Iris pigment epithelial cell (primary cell): ENCODE measurements around the gene P2RY6.
A peak's percentile ranks its signal among the peaks of the same experiment; 100 is the strongest.

ENCODE experiments used
- DNase-seq: peaks from one replicate; pipeline ENCODE4 v3.0.0-alpha.2; 2011; ENCODE audit warnings: low read depth

The P2RY6 gene

DNA sequence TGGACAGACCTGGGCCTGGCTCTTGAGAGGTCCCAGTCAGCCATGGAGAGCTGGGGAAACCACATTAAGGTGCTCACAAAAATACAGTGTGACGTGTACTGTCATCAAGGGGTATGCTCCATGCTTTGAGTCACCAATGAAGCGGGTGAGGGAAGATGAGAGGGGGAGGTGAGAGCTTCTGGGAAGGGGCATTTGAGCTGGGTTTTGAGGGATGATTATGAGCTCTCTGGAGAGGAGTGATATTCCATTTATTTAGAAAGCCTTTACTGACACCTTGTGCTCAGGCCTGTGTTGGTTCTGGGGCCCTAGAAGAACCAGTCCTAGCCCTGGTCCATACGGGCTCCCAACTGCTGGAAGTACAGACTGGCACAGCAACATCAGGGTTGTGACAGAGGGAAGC is 25.6 kb downstream of the P2RY6 start:
- DNase-seq = no peak

DNA sequence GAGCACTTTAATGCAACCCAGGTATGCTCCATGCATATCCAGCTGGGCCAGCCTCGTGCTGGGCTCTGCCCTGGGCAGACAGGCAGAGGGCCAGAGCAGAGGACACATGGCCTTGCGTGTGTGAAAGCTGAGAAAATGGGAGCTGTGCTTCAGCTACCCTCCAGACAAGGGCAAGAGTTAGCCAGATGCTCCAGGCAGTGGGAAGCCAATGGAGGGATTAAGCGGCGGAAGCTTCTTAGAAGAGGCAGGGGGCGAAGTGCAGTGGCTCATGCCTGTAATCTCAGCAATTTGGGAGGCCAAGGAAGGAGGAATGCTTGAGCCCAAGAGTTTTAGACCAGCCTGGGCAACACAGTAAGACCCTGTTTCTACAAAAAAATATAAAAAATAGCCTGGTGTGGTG is 26.1 kb downstream of the P2RY6 start:
- no peak for DNase-seq

DNA sequence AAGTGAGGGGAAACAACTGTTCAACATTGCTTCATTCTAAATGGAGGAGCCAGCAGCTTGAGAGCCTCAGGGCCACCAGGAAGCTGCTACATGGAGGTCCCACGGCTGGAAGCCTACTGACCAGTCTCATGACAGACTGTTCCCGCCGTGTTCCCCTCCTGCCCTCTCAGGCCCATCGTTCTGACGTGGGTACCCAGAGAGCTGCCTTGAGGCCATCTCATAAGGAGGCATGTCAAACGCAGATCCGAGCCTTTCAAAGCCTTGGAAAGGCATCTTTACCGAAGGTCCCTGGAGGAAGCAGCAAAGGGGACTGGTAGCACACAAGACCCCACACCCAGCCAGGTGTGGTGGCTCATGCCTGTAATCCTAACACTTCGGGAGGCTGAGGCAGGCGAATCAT is 27.6 kb downstream of the P2RY6 start:
- no peak for DNase-seq

DNA sequence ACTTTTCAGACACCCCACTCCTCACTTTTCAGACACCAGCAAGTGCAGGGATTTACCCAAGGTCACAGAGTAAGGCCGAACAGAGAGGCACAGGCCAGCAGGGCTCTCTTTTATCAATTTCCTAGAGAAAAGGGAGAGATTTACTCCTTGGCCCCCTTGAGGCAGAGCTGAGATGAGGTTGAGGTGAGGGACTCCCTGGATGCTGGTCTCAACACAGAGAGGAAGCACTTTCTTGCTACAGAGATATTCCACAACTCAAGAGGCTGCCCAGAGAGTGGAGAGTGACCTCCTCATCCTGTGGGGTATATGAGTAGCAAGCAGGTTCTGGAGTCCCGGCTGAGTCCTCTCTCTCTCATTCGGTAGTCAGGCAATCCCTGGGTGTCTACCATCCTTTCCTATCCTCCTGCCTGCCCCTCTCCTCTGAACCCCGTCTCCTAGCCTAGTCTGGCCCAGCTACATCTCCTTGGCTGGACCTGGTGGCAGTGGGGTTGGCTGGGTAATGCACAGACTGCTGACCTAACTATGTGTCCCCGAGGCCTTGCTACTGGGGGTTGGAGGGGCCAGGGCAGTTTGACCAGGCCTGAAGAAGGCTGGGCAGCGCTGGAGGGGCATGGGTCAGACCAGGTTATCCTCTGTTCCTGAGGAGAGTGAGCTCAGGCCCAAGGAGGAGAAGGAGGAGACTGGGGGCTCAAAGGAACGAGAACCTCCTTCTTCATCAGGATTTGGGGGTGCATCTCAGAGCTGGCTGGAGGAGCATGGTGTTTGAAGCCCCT is 34.1 kb downstream of the P2RY6 start:
- no peak for DNase-seq

DNA sequence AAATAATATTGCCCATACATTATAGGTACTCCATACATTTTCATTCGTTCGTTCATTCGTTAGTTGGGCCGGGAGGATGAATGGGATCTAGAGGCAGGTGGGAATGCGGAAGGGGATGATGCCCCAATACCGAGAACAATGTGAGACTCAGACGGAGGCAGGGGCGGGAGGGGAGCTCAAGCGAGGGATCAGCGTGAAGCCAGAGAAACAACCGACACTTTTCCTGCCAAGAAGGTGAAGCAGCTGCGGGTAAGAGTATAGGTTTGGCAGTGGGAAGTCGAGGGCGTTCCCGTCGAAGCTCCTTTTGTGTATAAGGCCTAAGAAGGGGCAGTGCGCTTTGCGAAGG is 34.8 kb downstream of the P2RY6 start:
- DNase-seq = no peak

DNA sequence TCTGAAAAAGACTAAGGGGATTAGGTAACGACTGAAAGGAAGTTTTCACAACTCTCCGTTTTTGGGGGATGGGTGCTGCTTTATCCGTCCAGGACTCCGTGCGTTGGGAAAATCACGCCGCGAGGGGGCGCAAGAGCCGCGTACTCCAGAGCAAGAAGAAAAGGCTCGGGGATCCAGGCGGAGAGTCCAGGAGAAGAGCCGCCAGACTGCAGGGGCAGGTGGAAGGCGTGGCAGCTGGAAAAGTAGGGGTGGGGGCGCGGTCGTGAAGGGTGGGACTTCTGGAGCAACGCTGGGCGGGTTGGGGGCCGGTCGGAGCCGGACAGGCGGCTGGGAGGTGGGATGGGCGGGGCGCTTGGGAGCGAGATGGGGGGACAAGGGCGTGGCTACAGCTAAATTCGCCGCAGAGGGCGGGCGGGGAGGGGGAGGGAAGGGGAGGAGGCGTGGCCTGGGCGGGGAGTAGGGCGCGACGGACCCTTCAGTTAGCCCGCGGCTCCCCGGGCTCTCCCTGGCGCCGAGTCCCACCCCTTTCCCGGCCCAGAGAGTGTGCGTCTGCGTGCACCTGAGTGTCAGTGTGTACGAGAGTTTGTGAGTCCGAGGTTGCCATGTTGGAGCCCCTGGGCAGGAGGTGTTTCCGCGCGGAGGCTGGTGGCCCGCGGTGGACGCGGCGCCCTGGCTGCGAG is 35.3 kb downstream of the P2RY6 start:
- DNase-seq = peak; percentile 99

DNA sequence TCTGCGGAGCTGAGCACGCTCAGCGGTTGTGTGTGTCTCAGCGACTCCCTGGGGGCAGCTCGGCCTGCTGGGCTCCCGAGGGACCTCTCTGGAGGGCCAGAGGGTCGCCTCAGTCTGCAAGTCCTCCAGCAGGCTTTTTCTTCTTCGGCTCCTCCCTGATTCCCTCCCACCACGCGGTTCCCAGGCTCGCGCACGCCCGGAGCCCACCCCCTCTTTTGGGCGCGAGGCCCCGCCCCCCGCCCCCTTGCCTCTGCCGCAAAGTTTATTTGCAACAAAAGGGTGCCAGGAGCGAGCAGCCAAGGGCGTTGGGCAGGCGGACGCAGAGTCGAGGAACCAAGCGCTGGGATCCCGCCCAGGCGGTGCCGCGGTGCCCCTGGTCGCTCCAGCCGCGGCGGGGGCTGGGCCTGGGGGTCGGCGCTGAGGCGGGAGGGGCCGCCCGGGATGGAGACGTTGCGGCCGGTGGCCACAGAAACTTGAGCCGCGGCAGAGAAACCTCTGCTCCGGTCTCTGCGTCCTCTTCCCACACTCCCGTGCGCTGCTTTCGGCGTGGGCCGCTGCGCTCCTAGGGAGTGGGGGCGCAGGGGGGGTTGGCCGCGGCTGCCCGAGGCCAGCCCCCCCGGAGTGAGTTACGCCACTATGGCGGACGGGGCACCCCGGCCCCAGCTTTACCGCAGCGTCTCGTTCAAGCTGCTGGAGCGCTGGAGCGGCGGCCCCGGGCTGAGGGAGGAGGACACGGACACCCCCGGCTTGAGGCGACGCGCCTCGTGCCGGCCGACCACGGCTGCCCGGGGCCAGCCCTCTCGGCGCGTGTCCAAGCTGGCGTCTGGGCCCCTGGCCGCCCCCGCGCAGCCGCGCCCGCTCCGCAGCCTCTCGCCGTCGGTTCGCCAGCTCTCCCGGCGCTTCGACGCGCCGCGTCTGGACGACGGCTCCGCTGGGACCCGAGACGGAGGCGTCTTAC is 36.1 kb downstream of the P2RY6 start, which contains the start of gene ARHGEF17:
Gene ARHGEF17 (plus strand): TSS at position 274 of the 958 bp plus-strand sequence. CDS start 363 bp downstream, at position 637.
- peak; percentile 80 for DNase-seq

DNA sequence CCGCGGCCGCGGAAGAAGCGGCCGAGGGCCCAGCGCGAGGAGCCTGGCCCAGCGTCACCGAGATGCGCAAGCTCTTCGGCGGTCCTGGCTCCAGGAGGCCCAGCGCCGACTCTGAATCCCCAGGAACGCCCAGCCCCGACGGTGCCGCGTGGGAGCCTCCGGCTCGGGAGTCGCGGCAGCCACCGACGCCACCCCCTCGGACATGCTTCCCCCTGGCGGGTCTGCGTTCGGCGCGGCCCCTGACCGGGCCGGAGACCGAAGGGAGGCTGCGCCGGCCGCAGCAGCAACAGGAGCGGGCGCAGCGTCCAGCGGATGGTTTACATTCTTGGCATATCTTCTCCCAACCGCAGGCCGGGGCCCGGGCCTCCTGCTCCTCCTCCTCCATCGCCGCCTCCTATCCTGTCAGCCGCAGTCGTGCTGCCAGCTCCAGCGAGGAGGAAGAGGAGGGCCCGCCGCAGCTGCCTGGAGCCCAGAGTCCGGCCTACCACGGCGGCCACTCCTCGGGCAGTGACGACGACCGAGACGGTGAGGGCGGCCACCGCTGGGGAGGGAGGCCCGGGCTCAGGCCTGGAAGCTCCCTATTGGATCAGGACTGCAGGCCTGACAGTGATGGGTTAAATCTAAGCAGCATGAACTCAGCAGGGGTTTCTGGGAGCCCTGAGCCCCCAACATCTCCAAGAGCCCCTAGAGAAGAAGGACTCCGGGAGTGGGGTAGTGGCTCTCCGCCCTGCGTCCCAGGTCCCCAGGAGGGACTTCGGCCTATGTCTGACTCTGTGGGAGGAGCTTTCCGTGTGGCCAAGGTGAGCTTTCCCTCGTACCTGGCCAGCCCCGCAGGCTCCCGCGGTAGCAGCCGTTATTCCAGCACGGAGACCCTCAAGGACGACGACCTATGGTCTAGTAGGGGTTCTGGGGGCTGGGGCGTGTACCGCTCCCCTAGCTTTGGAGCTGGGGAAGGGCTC is 37.1 kb downstream of the P2RY6 start:
- DNase-seq = peak; percentile 99

DNA sequence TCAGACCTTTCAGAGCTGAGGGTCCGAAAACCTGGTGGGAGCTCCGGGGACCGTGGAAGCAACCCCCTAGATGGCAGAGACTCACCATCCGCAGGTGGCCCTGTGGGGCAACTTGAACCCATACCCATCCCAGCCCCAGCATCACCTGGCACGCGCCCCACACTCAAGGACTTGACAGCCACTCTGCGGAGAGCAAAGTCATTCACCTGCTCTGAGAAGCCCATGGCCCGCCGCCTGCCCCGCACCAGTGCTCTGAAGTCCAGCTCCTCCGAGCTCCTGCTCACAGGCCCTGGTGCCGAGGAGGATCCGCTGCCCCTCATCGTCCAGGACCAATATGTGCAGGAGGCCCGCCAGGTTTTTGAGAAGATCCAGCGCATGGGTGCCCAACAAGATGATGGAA is 37.9 kb downstream of the P2RY6 start:
- no peak for DNase-seq

DNA sequence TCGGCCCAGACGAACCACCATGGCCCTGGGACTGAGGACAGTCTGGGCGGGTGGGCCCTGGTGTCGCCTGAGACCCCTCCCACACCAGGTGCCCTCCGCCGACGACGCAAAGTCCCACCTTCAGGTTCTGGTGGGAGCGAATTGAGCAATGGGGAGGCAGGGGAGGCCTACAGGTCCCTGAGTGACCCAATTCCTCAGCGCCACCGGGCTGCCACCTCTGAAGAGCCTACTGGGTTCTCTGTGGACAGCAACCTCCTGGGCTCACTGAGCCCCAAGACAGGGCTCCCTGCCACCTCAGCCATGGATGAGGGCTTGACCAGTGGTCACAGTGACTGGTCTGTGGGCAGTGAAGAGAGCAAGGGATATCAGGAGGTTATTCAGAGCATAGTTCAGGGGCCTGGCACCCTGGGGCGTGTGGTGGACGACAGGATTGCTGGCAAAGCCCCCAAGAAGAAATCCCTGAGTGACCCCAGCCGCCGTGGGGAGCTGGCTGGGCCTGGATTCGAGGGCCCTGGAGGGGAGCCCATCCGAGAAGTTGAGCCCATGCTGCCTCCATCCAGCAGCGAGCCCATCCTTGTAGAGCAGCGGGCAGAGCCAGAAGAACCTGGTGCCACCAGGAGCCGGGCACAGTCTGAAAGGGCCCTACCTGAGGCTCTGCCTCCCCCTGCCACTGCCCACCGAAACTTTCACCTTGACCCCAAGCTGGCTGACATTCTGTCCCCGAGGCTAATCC is 38.7 kb downstream of the P2RY6 start:
- no peak for DNase-seq

DNA sequence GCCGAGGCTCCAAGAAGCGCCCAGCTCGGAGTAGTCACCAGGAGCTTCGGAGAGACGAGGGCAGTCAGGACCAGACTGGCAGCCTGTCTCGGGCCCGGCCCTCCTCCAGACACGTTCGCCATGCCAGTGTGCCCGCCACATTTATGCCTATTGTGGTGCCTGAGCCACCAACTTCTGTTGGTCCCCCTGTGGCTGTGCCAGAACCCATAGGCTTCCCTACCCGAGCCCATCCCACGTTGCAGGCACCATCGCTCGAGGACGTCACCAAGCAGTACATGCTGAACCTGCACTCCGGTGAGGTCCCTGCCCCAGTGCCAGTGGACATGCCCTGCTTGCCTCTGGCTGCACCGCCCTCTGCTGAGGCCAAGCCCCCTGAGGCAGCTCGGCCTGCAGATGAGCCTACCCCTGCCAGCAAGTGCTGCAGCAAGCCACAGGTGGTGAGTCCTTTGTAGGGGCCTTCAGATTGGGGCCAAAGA is 39.3 kb downstream of the P2RY6 start:
- DNase-seq = no peak

DNA sequence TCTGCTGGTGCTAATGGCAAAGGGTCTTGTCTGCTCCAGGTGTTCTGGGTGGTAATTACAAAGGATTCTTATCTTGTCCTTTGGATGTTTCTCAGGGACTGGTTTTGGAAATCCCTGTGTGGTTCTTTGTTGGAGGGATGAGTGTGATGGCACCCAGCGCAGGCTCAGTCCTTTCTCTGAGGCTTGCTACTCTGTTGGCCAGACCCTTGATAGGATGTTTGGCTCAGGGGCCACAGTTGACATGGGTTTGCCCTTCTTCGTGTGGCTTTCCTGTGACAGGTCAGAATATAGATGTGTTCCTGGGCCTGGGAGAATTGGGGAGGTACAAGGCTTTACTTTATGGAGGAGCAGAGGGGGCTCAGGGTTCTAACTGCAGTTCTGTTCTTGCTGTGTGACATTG is 39.9 kb downstream of the P2RY6 start:
- DNase-seq = no peak

DNA sequence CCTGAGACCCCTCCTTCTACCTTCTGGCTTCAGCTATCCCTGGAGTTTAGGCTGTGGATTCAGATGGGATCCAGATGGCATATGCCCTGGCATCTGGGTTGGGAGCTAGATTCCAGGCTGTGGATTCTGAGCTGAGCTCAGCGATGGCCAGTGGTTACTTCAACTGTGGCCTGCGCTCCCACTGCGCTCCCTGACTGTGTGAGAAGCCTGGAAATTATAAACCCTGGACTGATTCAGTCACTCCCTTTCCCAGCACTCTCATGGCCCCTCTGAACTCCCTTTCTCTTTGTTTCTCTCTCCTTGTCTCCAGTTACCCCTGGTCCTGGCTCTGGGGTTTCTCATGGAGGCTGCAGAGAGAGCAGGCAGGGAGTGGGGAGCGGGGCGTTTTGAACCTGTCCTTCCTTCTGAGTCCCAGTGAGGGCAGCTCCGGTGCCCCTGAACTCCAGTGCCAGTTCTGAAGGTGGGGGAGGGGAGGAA is 40.8 kb downstream of the P2RY6 start:
- peak; percentile 62 for DNase-seq

DNA sequence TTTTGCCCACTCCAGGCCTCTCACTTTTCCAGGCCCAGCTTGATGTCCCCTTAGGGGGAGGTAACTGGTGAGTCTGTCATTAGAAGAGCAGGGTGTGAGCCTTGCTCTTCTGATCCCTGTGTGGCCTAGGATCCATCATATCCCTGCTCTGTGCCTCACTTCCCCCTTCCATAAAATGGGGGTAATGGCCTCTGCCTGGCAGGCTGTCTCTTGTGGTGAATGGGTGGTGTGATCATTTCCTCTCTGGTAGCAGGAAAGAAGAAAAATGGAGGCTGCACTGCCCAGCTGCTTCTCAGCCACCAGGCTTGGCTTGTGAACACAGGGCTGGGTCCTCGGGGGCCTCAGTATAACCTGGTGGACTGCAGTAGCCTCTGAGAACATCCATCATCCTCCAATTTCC is 41.5 kb downstream of the P2RY6 start:
- DNase-seq = no peak

DNA sequence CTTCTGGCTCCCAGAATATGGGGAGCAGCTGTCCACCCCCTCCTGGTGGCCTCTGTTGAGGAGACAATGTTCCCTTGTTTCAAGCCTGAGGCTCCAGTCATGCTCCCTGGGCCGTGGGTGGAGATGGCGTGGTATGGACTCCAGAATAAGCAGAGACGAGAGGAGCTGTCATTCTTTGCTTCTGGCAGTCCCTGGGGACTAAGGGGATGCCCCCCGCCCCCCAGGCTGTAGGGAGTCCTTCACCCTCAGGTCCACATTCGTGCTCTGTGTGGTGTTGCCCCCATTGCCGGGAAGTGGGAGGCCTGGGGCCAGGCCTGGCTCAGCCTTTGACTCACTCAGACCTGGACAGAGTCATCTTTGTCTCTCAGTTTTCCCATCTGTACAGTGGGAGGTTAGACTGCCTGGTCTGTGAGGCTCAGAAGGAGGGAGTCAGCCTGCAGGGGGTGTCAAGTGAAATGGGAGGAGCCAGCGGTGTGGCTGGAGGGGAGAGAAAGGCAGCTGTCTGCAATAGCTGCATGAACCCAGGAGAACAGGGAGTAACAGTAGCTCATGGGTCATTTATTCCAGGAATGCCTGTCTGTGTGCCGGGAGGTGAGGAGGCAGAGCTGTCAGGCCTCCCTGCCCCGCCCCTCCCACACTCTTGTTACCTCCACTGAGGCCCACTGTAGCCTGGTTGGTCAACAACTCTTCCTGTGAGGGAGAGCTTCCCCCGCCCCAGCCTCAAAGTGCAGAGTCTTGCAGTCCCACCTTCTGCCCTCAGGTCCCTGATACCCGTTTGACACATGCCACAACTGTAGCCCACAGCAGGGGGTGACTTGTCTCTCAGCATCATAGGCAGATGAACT is 42.2 kb downstream of the P2RY6 start:
- DNase-seq = peak; percentile 90

DNA sequence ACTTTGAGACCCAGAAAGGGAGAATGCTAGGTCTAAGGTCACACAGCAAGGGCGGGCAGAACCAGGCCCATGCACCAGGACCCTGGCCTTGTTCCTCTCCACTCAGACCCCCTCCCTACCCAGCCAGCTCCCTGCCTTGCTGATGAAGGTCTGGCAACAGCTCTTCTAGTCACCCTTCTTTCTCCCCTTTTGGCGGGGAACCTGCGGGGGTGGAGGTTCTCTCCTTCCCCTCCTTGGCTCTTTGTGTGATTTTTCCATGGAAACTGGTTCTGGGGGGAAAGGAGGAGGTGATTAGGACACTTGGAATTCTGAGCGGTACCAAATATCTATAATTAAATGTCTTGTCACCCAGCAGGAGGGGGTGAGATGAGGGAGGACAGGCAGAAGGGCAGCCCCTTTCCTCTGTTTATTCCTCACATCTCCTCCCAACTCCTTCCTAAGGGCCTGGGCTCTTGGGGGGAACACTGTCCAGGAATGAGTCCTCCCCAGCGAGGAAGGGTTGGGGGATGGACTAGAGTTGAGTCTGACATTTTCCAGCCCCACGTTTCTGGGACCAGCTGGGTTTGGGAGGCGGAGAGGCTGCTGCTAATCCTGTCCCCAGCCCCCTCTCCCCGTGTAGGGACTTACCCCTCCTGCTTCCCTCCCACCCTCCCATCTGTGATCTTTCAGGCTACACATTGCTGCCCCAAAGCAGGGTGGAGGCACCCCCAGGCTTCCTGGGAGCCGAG is 43.3 kb downstream of the P2RY6 start:
- DNase-seq = no peak

DNA sequence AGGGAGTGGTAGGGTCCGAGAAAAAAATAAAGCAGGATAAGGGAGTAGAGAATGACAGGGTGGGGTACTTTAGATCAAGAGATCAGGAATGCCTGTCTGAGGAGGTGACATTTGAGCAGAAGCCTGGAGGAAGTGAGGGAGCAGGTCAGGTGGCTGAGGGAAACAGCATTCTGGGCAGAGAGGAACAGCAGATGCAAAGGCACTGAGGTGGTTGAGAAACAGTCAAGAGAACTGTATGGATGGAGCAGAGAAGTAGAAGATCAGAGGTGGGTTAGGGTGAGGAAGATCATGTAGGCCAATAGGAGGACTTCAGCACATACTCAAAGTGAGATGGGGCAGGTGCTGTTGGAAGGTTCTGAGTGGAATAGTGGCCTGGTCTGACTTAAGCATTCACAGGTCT is 44.3 kb downstream of the P2RY6 start:
- no peak for DNase-seq

DNA sequence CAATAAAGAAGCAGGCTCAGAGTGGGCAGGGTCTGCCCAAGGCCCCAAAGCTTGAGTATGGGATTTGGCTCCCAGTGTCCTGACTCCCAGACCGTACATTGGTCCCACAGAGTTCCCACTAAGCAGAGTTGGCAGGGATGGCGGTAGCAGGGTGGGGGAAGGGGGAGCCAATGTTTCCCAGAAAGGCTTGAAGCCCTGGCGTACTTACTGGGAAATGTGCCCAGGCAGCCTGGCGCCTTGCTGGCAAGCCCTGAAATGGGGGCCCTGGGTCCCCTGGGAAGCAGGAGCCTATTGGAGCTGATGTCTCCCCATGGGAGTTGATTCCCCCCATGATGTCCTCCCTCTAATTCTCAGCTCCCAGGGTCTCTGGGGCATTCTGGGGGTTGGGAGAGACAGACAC is 45.2 kb downstream of the P2RY6 start:
- no peak for DNase-seq

DNA sequence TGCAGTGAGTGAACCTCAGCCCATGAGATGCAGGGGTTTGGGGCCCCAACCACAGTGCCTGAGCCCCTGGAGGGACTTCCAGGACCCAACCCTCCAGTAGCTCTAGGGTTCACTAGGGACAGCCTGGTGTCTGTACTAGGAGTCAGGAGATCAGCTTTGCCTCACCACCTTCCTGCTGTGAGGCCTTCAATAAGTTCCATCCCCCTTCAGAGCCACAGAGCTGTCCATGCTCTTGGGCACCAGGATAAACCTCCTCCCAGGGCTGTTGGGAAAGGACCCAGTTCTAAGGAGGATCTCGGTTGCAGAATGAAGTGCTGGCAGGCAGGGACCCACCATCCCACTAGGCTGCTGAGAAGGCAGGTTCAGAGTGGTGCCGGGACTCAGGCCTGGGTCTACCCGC is 45.7 kb downstream of the P2RY6 start:
- no peak for DNase-seq
